GM18909 (cell line): Measurements from ENCODE around the gene MBP.

Experiments
- ATAC-seq: cut with Tn5 transposase; IDR thresholded peaks from one replicate; pipeline ENCODE4 v1.9.1; 2021; ENCODE audit warnings: mild to moderate bottlenecking; ENCODE audit not compliant: unreplicated experiment, poor library complexity

Gene MBP

DNA sequence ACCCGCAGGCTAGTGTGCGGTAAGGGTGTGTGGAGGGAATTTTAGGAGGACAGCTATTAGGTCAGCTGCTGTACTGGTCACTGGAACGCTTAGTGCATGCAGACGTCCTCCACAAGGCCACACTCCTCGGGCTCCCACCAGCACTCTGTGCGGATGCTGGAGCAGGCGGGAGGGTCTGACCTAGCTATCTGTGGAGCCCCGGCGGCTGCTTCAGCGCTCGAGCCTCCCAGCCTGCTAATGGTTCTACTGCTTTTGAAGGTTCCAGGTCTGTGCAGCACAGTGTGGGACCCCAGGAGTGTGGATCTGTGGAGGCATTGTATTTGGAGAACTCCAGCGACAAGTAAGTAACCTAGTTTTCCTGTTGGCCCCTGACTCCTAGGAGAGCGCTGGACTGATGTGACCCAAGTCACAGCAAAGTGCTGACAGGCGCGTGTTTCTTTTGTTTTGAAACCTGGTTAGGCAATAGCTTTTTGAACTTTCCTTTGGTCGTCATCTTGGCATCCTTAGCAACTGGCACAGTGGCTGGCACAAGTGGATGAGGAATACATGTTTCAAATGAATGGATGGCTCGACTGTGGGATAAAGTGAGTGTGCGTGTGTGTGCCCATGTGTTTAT, 196.8 kb downstream of the MBP start:
- no peak for ATAC-seq

DNA sequence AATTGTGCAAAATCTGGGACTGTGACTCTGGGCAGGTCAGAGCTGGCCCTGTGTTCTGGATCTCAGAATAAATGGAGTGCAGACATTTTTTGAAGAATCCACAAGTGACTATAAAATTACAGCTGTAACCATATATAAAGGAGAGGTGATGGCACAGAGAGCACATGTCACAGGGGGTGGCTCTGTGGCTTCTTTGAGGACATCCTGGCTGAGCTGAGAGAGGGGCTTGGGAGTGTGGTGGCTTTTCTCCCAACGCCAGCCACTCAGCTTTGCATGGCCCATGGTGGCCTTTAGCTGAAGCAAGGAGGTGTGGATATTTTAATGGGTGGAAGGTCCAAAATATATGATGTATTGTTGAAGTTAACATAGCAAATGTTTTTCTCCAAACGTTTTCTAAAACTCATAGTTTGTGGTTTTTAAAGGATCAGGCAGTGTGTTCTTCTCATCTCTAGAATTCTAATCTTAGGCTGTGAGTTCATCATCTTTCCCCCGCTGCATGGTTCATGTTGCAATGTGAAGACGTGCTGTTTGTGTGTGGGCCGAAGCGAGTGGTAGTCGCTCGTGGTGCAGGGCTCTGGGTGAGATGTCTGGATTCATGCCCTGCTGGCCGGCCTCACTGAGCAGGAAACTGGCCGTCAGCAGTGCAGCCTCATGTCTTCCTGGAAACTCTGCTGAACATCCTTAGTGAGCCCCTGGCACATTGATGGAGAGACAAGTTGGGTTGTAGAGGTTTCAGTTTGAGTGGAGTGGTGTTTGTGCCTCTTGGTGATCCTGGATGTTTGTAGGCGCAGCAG, 200.4 kb downstream of the MBP start:
- ATAC-seq: no peak

DNA sequence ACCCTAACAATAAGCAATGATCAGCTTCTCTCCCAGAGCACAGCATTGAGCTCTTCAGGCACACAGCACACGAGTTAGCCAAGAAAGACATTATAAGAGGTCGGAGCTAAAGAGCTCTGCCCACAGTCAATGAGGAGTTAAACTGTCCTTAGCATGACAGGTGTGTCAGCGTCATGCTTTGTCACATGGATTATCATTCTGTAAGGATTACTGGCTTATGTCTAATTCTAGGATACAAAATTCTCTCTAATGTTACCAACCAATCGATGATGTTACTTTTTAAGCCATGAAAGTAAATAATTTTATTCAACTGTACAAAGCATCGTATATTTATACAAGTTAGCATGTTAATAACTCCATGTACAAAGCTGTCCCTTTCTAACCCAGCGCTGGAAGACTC, 201.4 kb downstream of the MBP start:
- no peak for ATAC-seq
